Neuronal stem cell (in vitro differentiated cells): ENCODE results near the gene CCDC85C.

Experiments
- DNase-seq: peaks from one replicate; pipeline ENCODE4 v3.0.0-alpha.2; 2013; ENCODE audit warnings: low spot score
- H2AFZ ChIP-seq: one replicate; pipeline ENCODE4 v1.6.1; 2013; ENCODE audit warnings: mild to moderate bottlenecking, low read length, inconsistent platforms
- H2AK5ac ChIP-seq: 2 replicates; pipeline ENCODE4 v1.6.1; 2013; ENCODE audit warnings: low read depth, mild to moderate bottlenecking, inconsistent platforms, low read length, moderate library complexity, mixed read lengths
- H2BK120ac ChIP-seq: 2 replicates; pipeline ENCODE4 v1.6.1; 2013; ENCODE audit warnings: low read depth, mild to moderate bottlenecking, inconsistent platforms, low read length, moderate library complexity, mixed read lengths
- H2BK12ac ChIP-seq: one replicate; pipeline ENCODE4 v1.6.1; 2013; ENCODE audit warnings: low read length, inconsistent platforms
- H2BK15ac ChIP-seq: 2 replicates; pipeline ENCODE4 v1.6.1; 2013; ENCODE audit warnings: mild to moderate bottlenecking, low read length, inconsistent platforms, mixed read lengths
- H2BK5ac ChIP-seq: one replicate; pipeline ENCODE4 v1.6.1; 2013; ENCODE audit warnings: inconsistent platforms, mild to moderate bottlenecking, low read length, moderate library complexity
- H3K14ac ChIP-seq: one replicate; pipeline ENCODE4 v1.6.1; 2013; ENCODE audit warnings: low read length, inconsistent platforms
- H3K18ac ChIP-seq: 2 replicates; pipeline ENCODE4 v1.6.1; 2013; ENCODE audit warnings: low read length, inconsistent platforms
- H3K23ac ChIP-seq: 2 replicates; pipeline ENCODE4 v1.6.1; 2013; ENCODE audit warnings: low read depth, mild to moderate bottlenecking, mixed read lengths, low read length, inconsistent platforms; ENCODE audit not compliant: poor library complexity
- H3K27ac ChIP-seq: replicated peaks from 3 replicates; pipeline ENCODE4 v1.5.1; 2013; ENCODE audit warnings: low read length, inconsistent platforms
- H3K27me3 ChIP-seq, 3 experiments: 2 replicates each; pipeline ENCODE4 v1.6.1; 2013; ENCODE audit warnings: low read length in 3 of 3, mild to moderate bottlenecking in 2 of 3, inconsistent platforms in 1 of 3, low read depth in 1 of 3, mixed read lengths in 1 of 3, moderate library complexity in 1 of 3; ENCODE audit not compliant: control insufficient read depth in 3 of 3, insufficient read depth in 3 of 3
- H3K36me3 ChIP-seq, 2 donors: replicated peaks in 1 of 2; 2 replicates each; pipeline ENCODE4 v1.6.1; 2013; ENCODE audit warnings: low read length in 2 of 2; ENCODE audit not compliant: control insufficient read depth in 2 of 2, insufficient read depth in 2 of 2
- H3K4ac ChIP-seq: 2 replicates; pipeline ENCODE4 v1.6.1; 2013; ENCODE audit warnings: inconsistent platforms, mild to moderate bottlenecking, low read length, moderate library complexity
- H3K4me1 ChIP-seq, 2 donors: 1 replicate in 1 of 2; 2 replicates in 1 of 2; pipeline ENCODE4 v1.6.1; 2013; ENCODE audit warnings: low read length in 2 of 2, low read depth in 1 of 2; ENCODE audit not compliant: control insufficient read depth in 2 of 2, insufficient read depth in 1 of 2
- H3K4me2 ChIP-seq: one replicate; pipeline ENCODE4 v1.6.1; 2013; ENCODE audit warnings: mild to moderate bottlenecking, low read length, inconsistent platforms; ENCODE audit not compliant: insufficient read depth, poor library complexity, severe bottlenecking
- H3K4me3 ChIP-seq, 2 donors: 2 replicates each; pipeline ENCODE4 v1.5.1; 2013; ENCODE audit warnings: low read length in 2 of 2, mild to moderate bottlenecking in 2 of 2, inconsistent platforms in 1 of 2, moderate library complexity in 1 of 2
- H3K79me1 ChIP-seq: one replicate; pipeline ENCODE4 v1.6.1; 2013; ENCODE audit warnings: low read depth, mild to moderate bottlenecking, inconsistent platforms, low read length, moderate library complexity
- H3K9ac ChIP-seq: one replicate; pipeline ENCODE4 v1.6.1; 2013; ENCODE audit warnings: mild to moderate bottlenecking, low read depth, low read length, inconsistent platforms; ENCODE audit not compliant: poor library complexity
- H3K9me3 ChIP-seq, 2 donors: replicated peaks in 1 of 2; 2 replicates each; pipeline versions ENCODE3 to v1.6.1; 2013; ENCODE audit warnings: low read length in 2 of 2, mild to moderate bottlenecking in 2 of 2, inconsistent platforms in 1 of 2, low read depth in 1 of 2, mixed read lengths in 1 of 2, moderate library complexity in 1 of 2; ENCODE audit not compliant: control insufficient read depth in 2 of 2, insufficient read depth in 1 of 2
- H4K8ac ChIP-seq: one replicate; pipeline ENCODE4 v1.6.1; 2013; ENCODE audit warnings: low read depth, mild to moderate bottlenecking, inconsistent platforms, low read length, moderate library complexity
- H4K91ac ChIP-seq: one replicate; pipeline ENCODE4 v1.6.1; 2013; ENCODE audit warnings: low read length, low read depth, mild to moderate bottlenecking, inconsistent platforms; ENCODE audit not compliant: poor library complexity
- WGBS, 2 donors: extraction: QIAGEN DNeasy Blood & Tissue Kit; methylation state at CpG; one replicate each; pipeline ENCODE4 v1.1.7; 2013; ENCODE audit warnings: missing lambda C conversion rate in 2 of 2, mixed read lengths in 1 of 2; ENCODE audit not compliant: insufficient read length in 2 of 2, insufficient replicate concordance in 1 of 2; ENCODE audit errors: extremely low coverage in 2 of 2; 5-methylcytosine and 5-hydroxymethylcytosine counted together

CCDC85C gene

GRCh38 chr14:99572173-99572999 lies 31.6 kb downstream of the CCDC85C start:
- no peaks in the 10 kb centered on the region for H3K27me3 ChIP-seq

GRCh38 chr14:99571303-99571986 lies 32.6 kb downstream of the CCDC85C start:
- H4K91ac ChIP-seq = no peak overlapping the region
- H2BK120ac ChIP-seq = no peak overlapping the region
- peaks cover 18% of the 10 kb centered on the region for H3K79me1 ChIP-seq
- H2AK5ac ChIP-seq = peak overlapping the region; percentile 95
- H3K14ac ChIP-seq = no peak overlapping the region
- no peak overlapping the region for H3K9ac ChIP-seq
- H3K9me3 ChIP-seq = no peaks in the 10 kb centered on the region
- DNase-seq = no peak
- H3K18ac ChIP-seq = peak overlapping the region; percentile 76
- no peak overlapping the region for H3K4ac ChIP-seq
- H2BK5ac ChIP-seq = peak overlapping the region; percentile 2
- no CpG with 5 or more reads among the region's 10 CpGs for WGBS, 2 donors
- H3K4me3 ChIP-seq = no peak overlapping the region
- peak overlapping the region; percentile 4 for H2BK12ac ChIP-seq
- no peaks in the 10 kb centered on the region for H3K27me3 ChIP-seq
- no peak overlapping the region for H3K23ac ChIP-seq
- H2AFZ ChIP-seq = no peak overlapping the region
- H3K36me3 ChIP-seq = no peaks in the 10 kb centered on the region
- H4K8ac ChIP-seq = no peak overlapping the region
- peak overlapping the region; percentile 11 for H2BK15ac ChIP-seq
- H3K27ac ChIP-seq = no peak overlapping the region
- H3K4me1 ChIP-seq = peaks cover 61 to 84% of the 10 kb centered on the region in 2 donors
- no peak overlapping the region for H3K4me2 ChIP-seq

More at GRCh38 chr14:99572173-99572999, 31.6 kb downstream of the CCDC85C start:
- H2AK5ac ChIP-seq = peak overlapping the region; percentile 95
- peak overlapping the region; percentile 11 for H2BK15ac ChIP-seq
- no peaks in the 10 kb centered on the region for H3K36me3 ChIP-seq
- no peak overlapping the region for H4K8ac ChIP-seq
- peaks cover 18% of the 10 kb centered on the region for H3K79me1 ChIP-seq
- peaks cover 61 to 84% of the 10 kb centered on the region in 2 donors for H3K4me1 ChIP-seq
- no peak overlapping the region for H3K27ac ChIP-seq
- no peak for DNase-seq
- WGBS, 2 donors = no CpG with 5 or more reads among the region's 18 CpGs
- H3K4ac ChIP-seq = no peak overlapping the region
- H3K9ac ChIP-seq = no peak overlapping the region
- H2BK12ac ChIP-seq = peak overlapping the region; percentile 4
- no peak overlapping the region for H2BK5ac ChIP-seq
- no peak overlapping the region for H4K91ac ChIP-seq
- no peak overlapping the region for H3K4me3 ChIP-seq
- no peak overlapping the region for H2BK120ac ChIP-seq
- H3K14ac ChIP-seq = no peak overlapping the region
- H3K18ac ChIP-seq = peak overlapping the region; percentile 39
- no peak overlapping the region for H3K4me2 ChIP-seq
- H3K9me3 ChIP-seq = no peaks in the 10 kb centered on the region
- no peak overlapping the region for H3K23ac ChIP-seq
- H2AFZ ChIP-seq = no peak overlapping the region

GRCh38 chr14:99570544-99571302 lies 33.3 kb downstream of the CCDC85C start:
- Histone ChIP-seq H2BK12ac (no peak overlapping the region), H2BK5ac (peak overlapping the region; percentile 55), H3K4ac (no peak overlapping the region), H3K14ac (no peak overlapping the region), H3K4me1 (peaks cover 65 to 84% of the 10 kb centered on the region in 2 donors), H4K91ac (peak overlapping the region; percentile 89), H2BK120ac (no peak overlapping the region), H3K23ac (no peak overlapping the region), H3K18ac (peak overlapping the region; percentile 93), H4K8ac (no peak overlapping the region), H3K27me3 (no peaks in the 10 kb centered on the region), H2BK15ac (peak overlapping the region; percentile 47), H3K9ac (no peak overlapping the region), H3K27ac (no peak overlapping the region), H2AK5ac (peak overlapping the region; percentile 88), H3K4me3 (no peak overlapping the region), H3K9me3 (no peaks in the 10 kb centered on the region), H3K79me1 (peaks cover 17% of the 10 kb centered on the region), H3K4me2 (no peak overlapping the region), H2AFZ (no peak overlapping the region), H3K36me3 (no peaks in the 10 kb centered on the region)
- WGBS, 2 donors = no CpG with 5 or more reads among the region's 12 CpGs
- DNase-seq = no peak
